Measurements from ENCODE around the gene TDRD3. TPM values are rescaled to one million over a fixed set of nuclear protein-coding genes. Genes with fewer than 3 reads are reported as not detected.

Gene TDRD3
- total and polyA plus RNA-seq, 2 donors from 2014 or later, result 14.9 to 42.2 TPM

GRCh38 chr13:60463787-60464186, 66.8 kb downstream of the TDRD3 start:
- H3K4me3 ChIP-seq (ENCODE audit: low read length in 3 of 3), result no peak overlapping the region
- DNase-seq, result no peak
- no peaks in the 10 kb centered on the region for H3K27me3 ChIP-seq (ENCODE audit: control insufficient read depth, insufficient read depth, low read length)
- H3K36me3 ChIP-seq (ENCODE audit: control insufficient read depth in 2 of 3, insufficient read depth in 3 of 3, low read length in 3 of 3), result peaks cover 0 to 5% (median 3%) of the 10 kb centered on the region in 3 donors
- intact Hi-C loops (cut with DNase I), result no loop called here
- no peaks in the 10 kb centered on the region for H3K4me1 ChIP-seq (ENCODE audit: control insufficient read depth in 2 of 3, insufficient read depth in 2 of 3, low read depth in 1 of 3, low read length in 3 of 3)
- TF ChIP-seq CTCF (IDR thresholded peaks at IDR 0.05; ENCODE audit: borderline replicate concordance, extremely low read depth, insufficient read depth), result no peak
- no peak for FAIRE-seq
- H3K27ac ChIP-seq (ENCODE audit: low read depth in 2 of 2, low read length in 2 of 2), result no peak overlapping the region
- no peak overlapping the region for H3K9ac ChIP-seq (ENCODE audit: low read length in 3 of 3)
- no peaks in the 10 kb centered on the region for H3K9me3 ChIP-seq (ENCODE audit: control insufficient read depth in 2 of 3, insufficient read depth in 1 of 3, low read length in 3 of 3)

GRCh38 chr13:60467098-60467497, 70.1 kb downstream of the TDRD3 start:
- Histone ChIP-seq H3K4me3 (ENCODE audit: low read length in 3 of 3) (no peak overlapping the region), H3K4me1 (ENCODE audit: control insufficient read depth in 2 of 3, insufficient read depth in 2 of 3, low read depth in 1 of 3, low read length in 3 of 3) (no peaks in the 10 kb centered on the region), H3K27me3 (ENCODE audit: control insufficient read depth, insufficient read depth, low read length) (no peaks in the 10 kb centered on the region), H3K36me3 (ENCODE audit: control insufficient read depth in 2 of 3, insufficient read depth in 3 of 3, low read length in 3 of 3) (peaks cover 0 to under 1% (median 0%) of the 10 kb centered on the region in 3 donors), H3K9ac (ENCODE audit: low read length in 3 of 3) (no peak overlapping the region), H3K27ac (ENCODE audit: low read depth in 2 of 2, low read length in 2 of 2) (no peak overlapping the region), H3K9me3 (ENCODE audit: control insufficient read depth in 2 of 3, insufficient read depth in 1 of 3, low read length in 3 of 3) (no peaks in the 10 kb centered on the region)
- FAIRE-seq (no peak), DNase-seq (no peak)
- intact Hi-C loops (cut with DNase I), result no loop called here
- no peak for TF ChIP-seq CTCF (IDR thresholded peaks at IDR 0.05; ENCODE audit: borderline replicate concordance, extremely low read depth, insufficient read depth)

GRCh38 chr13:60479273-60479672, 82.3 kb downstream of the TDRD3 start:
- DNase-seq, result no peak
- Histone ChIP-seq H3K27me3 (ENCODE audit: control insufficient read depth, insufficient read depth, low read length) (no peaks in the 10 kb centered on the region), H3K9me3 (ENCODE audit: control insufficient read depth in 2 of 3, insufficient read depth in 1 of 3, low read length in 3 of 3) (peaks cover 0 to 8% (median 0%) of the 10 kb centered on the region in 3 donors), H3K9ac (ENCODE audit: low read length in 3 of 3) (no peak overlapping the region), H3K36me3 (ENCODE audit: control insufficient read depth in 2 of 3, insufficient read depth in 3 of 3, low read length in 3 of 3) (no peaks in the 10 kb centered on the region), H3K4me1 (ENCODE audit: control insufficient read depth in 2 of 3, insufficient read depth in 2 of 3, low read depth in 1 of 3, low read length in 3 of 3) (no peaks in the 10 kb centered on the region), H3K4me3 (ENCODE audit: low read length in 3 of 3) (no peak overlapping the region), H3K27ac (ENCODE audit: low read depth in 2 of 2, low read length in 2 of 2) (no peak overlapping the region)
- no peak for TF ChIP-seq CTCF (IDR thresholded peaks at IDR 0.05; ENCODE audit: borderline replicate concordance, extremely low read depth, insufficient read depth)
- FAIRE-seq, result no peak
- intact Hi-C loops (cut with DNase I), result no loop called here

- Histone ChIP-seq H3K4me1 (ENCODE audit: control insufficient read depth in 2 of 3, insufficient read depth in 2 of 3, low read depth in 1 of 3, low read length in 3 of 3) (no peaks in the 10 kb centered on the region), H3K27ac (ENCODE audit: low read depth in 2 of 2, low read length in 2 of 2) (no peak overlapping the region), H3K27me3 (ENCODE audit: control insufficient read depth, insufficient read depth, low read length) (no peaks in the 10 kb centered on the region), H3K9me3 (ENCODE audit: control insufficient read depth in 2 of 3, insufficient read depth in 1 of 3, low read length in 3 of 3) (peaks cover 0 to 8% (median 0%) of the 10 kb centered on the region in 3 donors), H3K4me3 (ENCODE audit: low read length in 3 of 3) (no peak overlapping the region), H3K36me3 (ENCODE audit: control insufficient read depth in 2 of 3, insufficient read depth in 3 of 3, low read length in 3 of 3) (peaks cover 0 to 6% (median 4%) of the 10 kb centered on the region in 3 donors), H3K9ac (ENCODE audit: low read length in 3 of 3) (no peak overlapping the region)
- FAIRE-seq, result no peak
- DNase-seq, result no peak
- no peak for TF ChIP-seq CTCF (IDR thresholded peaks at IDR 0.05; ENCODE audit: borderline replicate concordance, extremely low read depth, insufficient read depth)
- intact Hi-C loops (cut with DNase I), result no loop called here
Measured at GRCh38 chr13:60482012-60482411, 85.0 kb downstream of the TDRD3 start.

All from kidney (tissue), 14 donors.